ENCODE measurements around the gene HLA-DQB1.
"Not testable (repeated sequence)": the region's sequence is repeated elsewhere in the genome, so short reads cannot be mapped to it uniquely, and the experiment has no call there.

Gene HLA-DQB1

GRCh38 chr6:32645047-32645703, 21.3 kb downstream of the HLA-DQB1 start:
- no peak for TF ChIP-seq CTCF (IDR thresholded peaks at IDR 0.05; ENCODE audit: borderline replicate concordance, control extremely low read depth, extremely low read depth, insufficient read depth, missing control alignments)

DNA sequence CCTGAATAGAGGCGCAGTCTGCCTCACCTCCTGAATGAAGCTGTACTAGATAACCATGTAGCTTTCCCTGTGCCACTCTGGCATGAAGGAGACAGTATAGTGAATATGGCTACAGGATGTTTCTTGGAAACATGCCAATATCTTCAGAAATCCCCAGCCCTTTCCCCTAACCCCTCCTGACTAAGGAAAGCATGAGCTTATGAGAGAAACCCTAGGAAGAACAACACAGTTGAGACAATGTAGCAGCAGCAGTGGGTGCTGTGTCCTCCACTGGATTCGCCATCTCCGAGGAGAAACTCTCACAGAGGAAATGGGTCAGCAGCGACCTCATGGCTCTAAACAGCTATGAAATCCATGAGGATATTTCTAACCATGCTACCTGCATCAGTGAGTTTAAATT, 22.6 kb downstream of the HLA-DQB1 start:
- in situ Hi-C loops (cut with MboI; ENCODE audit: low sequenced_read_pairs, unreplicated experiment): no loop called here
- no peak for TF ChIP-seq CTCF (IDR thresholded peaks at IDR 0.05; ENCODE audit: borderline replicate concordance, control extremely low read depth, extremely low read depth, insufficient read depth, missing control alignments)
- no peak for DNase-seq (ENCODE audit: low spot score)

More at GRCh38 chr6:32645047-32645703, 21.3 kb downstream of the HLA-DQB1 start:
- in situ Hi-C loops (cut with MboI; ENCODE audit: low sequenced_read_pairs, unreplicated experiment): no loop called here
- no peak for DNase-seq (ENCODE audit: low spot score)

DNA sequence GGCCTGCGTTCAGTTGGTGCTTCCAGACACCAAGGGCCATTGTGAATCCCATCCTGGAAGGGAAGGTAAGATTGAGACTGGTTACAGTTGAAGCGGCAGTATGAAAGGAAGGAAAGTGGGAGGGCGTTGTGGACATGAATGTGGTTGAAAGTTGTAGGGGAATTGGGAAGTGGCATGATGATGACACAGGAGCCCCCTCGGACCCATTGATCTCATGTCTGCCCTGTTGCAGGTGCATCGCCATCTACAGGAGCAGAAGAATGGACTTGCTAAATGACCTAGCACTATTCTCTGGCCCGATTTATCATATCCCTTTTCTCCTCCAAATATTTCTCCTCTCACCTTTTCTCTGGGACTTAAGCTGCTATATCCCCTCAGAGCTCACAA, 23.7 kb downstream of the HLA-DQB1 start:
- DNase-seq (ENCODE audit: low spot score): no peak
- no peak for TF ChIP-seq CTCF (IDR thresholded peaks at IDR 0.05; ENCODE audit: borderline replicate concordance, control extremely low read depth, extremely low read depth, insufficient read depth, missing control alignments)
- in situ Hi-C loops (cut with MboI; ENCODE audit: low sequenced_read_pairs, unreplicated experiment): no loop called here

DNA sequence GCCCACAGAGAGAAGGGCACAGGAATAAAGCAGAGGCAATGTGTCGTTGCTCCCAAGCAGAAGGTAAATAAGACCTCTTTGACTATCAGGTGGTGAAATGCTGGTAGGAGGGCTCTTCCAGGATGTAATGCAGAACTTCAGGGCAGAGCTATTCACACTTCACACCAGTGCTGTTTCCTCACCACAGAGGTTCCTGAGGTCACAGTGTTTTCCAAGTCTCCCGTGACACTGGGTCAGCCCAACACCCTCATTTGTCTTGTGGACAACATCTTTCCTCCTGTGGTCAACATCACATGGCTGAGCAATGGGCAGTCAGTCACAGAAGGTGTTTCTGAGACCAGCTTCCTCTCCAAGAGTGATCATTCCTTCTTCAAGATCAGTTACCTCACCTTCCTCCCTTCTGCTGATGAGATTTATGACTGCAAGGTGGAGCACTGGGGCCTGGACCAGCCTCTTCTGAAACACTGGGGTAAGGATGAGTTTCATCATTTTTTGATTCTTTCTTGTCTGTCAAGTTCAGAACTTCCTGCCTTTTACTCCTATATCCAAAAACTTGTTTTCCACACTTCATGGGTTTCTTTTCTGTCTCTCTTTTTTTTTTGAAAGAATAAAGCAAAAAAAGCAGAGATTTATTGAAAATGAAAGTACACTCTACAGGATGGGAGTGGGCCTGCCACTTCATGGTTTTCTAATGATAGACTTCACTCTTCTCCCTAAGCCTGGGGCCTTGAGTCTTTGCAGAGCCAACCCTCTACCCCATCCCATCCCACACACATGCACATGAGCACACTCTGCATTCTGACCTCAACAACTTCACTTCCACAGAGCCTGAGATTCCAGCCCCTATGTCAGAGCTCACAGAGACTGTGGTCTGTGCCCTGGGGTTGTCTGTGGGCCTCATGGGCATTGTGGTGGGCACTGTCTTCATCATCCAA, 24.4 kb downstream of the HLA-DQB1 start:
- in situ Hi-C loops (cut with MboI; ENCODE audit: low sequenced_read_pairs, unreplicated experiment): not testable (repeated sequence)

GRCh38 chr6:32641122-32641521, 25.3 kb downstream of the HLA-DQB1 start:
- in situ Hi-C loops (cut with MboI; ENCODE audit: low sequenced_read_pairs, unreplicated experiment): no loop called here
- no peak for DNase-seq (ENCODE audit: low spot score)
- TF ChIP-seq CTCF (IDR thresholded peaks at IDR 0.05; ENCODE audit: borderline replicate concordance, control extremely low read depth, extremely low read depth, insufficient read depth, missing control alignments): no peak

More for the DNA sequence above, 24.4 kb downstream of the HLA-DQB1 start:
- not testable (repeated sequence) for DNase-seq (ENCODE audit: low spot score)

- DNase-seq (ENCODE audit: low spot score): no peak
- in situ Hi-C loops (cut with MboI; ENCODE audit: low sequenced_read_pairs, unreplicated experiment): no loop called here
- TF ChIP-seq CTCF (IDR thresholded peaks at IDR 0.05; ENCODE audit: borderline replicate concordance, control extremely low read depth, extremely low read depth, insufficient read depth, missing control alignments): no peak
Observed at GRCh38 chr6:32639440-32640394, 26.7 kb downstream of the HLA-DQB1 start.

Data from GM13976 (cell line).